GM12801 (cell line): ENCODE measurements around the gene RBMS1.

Experiments
- TF ChIP-seq, protein P1 (sequence below): IDR thresholded peaks from one replicate; pipeline ENCODE4 v1.5.1; 2011; ENCODE audit warnings: control low read depth; ENCODE audit not compliant: insufficient read length; ENCODE audit errors: extremely low read depth

RBMS1 gene

DNA sequence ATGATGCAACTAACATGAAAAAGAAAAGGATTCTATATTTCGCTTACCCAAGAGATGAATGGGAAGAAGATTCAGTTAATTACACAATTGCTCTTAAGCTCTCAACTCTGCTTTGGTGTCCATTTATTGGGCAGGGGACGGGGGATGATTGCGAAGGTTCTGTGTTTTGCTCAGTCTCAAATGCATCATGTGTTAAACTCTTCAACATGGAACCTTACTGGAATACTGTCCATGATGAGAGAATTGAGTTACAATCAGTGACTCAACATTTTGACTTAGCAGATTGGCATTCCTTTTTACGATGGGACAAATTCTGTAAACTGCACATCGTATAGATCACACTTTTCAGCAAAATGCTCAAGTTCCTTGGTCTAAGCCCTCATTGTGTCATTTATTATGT lies 135.6 kb downstream of the RBMS1 start:
- TF ChIP-seq, protein P1, sequence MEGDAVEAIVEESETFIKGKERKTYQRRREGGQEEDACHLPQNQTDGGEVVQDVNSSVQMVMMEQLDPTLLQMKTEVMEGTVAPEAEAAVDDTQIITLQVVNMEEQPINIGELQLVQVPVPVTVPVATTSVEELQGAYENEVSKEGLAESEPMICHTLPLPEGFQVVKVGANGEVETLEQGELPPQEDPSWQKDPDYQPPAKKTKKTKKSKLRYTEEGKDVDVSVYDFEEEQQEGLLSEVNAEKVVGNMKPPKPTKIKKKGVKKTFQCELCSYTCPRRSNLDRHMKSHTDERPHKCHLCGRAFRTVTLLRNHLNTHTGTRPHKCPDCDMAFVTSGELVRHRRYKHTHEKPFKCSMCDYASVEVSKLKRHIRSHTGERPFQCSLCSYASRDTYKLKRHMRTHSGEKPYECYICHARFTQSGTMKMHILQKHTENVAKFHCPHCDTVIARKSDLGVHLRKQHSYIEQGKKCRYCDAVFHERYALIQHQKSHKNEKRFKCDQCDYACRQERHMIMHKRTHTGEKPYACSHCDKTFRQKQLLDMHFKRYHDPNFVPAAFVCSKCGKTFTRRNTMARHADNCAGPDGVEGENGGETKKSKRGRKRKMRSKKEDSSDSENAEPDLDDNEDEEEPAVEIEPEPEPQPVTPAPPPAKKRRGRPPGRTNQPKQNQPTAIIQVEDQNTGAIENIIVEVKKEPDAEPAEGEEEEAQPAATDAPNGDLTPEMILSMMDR = no peak

DNA sequence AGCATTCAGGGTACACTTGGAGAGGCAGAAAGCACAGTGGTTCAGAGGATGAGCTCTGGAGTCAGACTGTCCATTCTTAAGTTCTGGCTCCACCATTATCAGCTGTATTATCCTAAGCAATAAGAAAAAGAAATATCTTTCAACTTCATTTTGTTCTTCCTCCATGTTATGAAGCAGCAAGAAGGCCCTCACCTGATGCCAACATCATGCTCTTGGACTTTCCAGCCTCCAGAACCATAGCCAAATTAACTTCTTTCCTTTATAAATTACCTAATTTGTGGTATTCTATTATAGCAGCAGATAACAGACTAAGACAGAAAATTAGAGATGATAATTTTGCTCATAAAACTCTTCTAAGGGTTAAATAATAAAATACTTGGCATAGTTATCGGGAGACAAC lies 137.1 kb downstream of the RBMS1 start:
- TF ChIP-seq, protein P1 = no peak

DNA sequence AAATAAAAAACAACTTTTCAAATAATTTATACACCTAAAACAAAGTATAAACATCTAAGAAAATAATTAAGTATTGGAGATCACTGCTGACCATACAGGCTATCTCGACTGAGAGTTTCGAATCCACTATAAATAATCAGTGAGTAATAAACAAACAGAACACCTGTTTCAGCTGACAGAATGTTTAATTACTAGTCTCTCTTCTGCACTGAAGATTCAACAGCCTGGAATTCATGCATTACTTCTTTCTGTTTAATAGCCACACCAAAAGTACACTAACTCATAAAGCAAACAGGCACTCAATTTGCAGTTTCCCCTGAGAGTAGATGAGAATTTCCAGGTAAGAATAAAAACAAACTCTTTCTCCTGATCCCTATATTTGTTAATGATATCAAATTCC lies 138.5 kb downstream of the RBMS1 start:
- TF ChIP-seq, protein P1 = no peak

DNA sequence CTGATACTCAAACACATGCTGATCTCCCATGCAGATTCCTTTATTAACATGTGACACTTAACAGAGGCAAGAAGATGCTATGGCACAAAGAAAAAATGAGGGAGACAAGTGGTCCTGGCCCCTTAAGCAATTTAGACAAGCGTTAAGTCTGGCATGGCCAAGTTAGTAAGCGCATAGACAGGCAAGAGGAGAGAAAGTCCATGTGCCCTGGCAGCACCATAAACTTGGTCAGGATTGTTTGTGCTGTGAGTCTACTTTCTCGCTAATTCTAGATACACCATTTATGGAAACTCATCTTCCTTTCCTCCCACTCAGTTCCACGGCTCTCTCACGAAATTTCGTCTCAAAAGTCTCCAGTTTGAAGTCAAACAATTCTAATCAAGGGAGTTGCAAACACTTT lies 138.9 kb downstream of the RBMS1 start:
- TF ChIP-seq, protein P1 = no peak

DNA sequence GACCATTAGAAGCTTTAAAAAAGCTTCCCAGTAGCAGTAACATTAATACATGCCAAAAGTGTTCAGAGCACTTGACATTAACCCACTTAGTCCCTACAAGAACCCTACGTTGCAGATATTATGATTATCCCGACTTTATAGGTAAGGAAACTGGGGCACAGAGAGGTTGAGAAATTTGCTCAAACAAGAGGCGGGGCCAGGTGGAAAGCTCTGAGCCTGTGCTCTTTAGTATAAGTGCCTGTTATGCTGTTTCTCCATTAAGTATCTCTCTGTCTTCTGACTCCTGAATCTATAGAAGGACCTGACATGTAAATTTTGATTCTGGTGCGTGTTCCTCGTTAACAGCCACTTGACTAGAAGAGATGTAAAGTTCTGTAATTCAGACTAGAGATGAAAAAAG lies 139.8 kb downstream of the RBMS1 start:
- TF ChIP-seq, protein P1 = no peak

DNA sequence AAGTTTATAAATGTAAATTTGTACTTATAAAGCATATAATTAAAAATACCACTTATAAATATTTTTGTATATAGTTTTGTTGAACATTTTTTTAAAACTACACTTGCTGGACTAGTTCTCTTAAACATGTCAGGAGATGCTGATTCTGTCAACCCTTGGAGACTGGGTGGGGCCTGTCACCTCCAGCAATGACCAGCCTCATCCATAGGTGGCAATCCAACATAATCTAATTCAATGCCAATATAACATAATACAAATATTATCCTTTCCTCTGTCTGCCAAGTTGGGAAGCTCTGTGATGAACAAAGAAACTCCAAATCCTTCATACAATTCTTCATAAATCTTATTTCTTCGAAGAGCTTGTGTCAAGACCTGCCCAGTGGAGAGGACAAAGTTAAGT lies 140.4 kb downstream of the RBMS1 start:
- TF ChIP-seq, protein P1 = no peak

DNA sequence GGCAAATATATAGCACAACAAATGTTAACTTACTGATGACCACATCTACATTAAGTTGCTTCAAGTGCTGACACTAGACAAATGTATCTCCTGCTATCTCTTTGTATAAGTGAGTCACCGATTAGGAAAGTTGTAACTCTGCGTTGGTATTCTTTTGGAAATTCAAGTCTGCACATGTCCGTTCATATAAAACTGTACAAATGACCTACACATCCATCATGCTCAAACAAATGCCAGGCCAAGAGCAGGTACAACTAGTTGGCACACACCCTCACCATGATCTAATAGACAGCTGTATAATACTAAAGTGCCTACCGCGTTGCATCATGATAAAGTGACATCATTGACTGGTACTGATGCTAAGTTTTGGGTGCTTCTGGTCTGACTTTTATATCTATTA lies 141.1 kb downstream of the RBMS1 start:
- TF ChIP-seq, protein P1 = no peak

DNA sequence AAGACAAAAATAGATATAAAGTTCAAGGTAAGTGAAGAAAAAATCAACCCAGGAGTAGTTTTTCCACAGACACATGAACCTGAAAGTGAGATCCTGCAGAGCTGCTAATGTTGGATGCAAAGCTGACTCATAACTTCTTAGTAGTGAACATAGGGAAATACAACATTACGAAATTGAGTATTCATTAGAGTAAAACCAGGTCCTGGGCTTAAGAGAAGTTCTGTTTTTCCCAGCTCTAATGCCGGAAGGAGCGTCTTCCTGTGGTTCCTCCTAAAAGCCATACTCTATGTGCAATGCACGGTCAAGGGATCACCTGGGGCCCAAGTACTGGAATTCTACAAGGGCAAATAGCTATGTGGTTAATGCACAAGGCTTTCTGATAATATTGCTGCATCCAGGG lies 141.7 kb downstream of the RBMS1 start:
- TF ChIP-seq, protein P1 = no peak
